ENCODE data around the gene PRRC2C. TPM values are rescaled to one million over a fixed set of nuclear protein-coding genes. Genes with fewer than 3 reads are reported as not detected.

The PRRC2C gene
- total RNA-seq, 1 experiment from 2014 or later, result 296 TPM

- Mint-ChIP-seq H3K4me1 (ENCODE audit: insufficient read depth, unreplicated experiment) (no peaks in the 10 kb centered on the region), H3K27me3 (ENCODE audit: insufficient read depth, unreplicated experiment) (no peaks in the 10 kb centered on the region), H3K9me3 (ENCODE audit: unreplicated experiment) (no peaks in the 10 kb centered on the region), H3K36me3 (ENCODE audit: insufficient read depth, unreplicated experiment) (peaks cover 40% of the 10 kb centered on the region), H3K27ac (ENCODE audit: low read depth, unreplicated experiment) (no peak overlapping the region), H3K4me3 (ENCODE audit: unreplicated experiment) (no peak overlapping the region)
- POLR2A ChIA-PET, result no interaction called here
- BruUV-seq (replicated peaks), result no TSS peak
- TF ChIP-seq CTCF (IDR thresholded peaks at IDR 0.05; ENCODE audit: unreplicated experiment), result no peak
- intact Hi-C loops (cut with micrococcal nuclease), result no loop called here
- CTCF ChIA-PET, result no interaction called here
- DNase-seq (ENCODE audit: unreplicated experiment), result no peak
These were observed 78.3 kb downstream of the PRRC2C start for GRCh38 chr1:171563675-171564074.

GRCh38 chr1:171566467-171566866 is 81.1 kb downstream of the PRRC2C start:
- H3K27me3 Mint-ChIP-seq (ENCODE audit: insufficient read depth, unreplicated experiment), result no peaks in the 10 kb centered on the region
- BruUV-seq (replicated peaks), result TSS peak; percentile 15
- TF ChIP-seq CTCF (IDR thresholded peaks at IDR 0.05; ENCODE audit: unreplicated experiment), result peak; percentile 10
- intact Hi-C loops (cut with micrococcal nuclease), result loop anchor here (5.0 kb wide), 1 partner anchor 34 kb away; no protein-coding TSS in a partner anchor
- peaks cover 66% of the 10 kb centered on the region for H3K36me3 Mint-ChIP-seq (ENCODE audit: insufficient read depth, unreplicated experiment)
- no peaks in the 10 kb centered on the region for H3K4me1 Mint-ChIP-seq (ENCODE audit: insufficient read depth, unreplicated experiment)
- CTCF ChIA-PET, result interaction anchor here (0.6 to 1.7 kb wide), 7 partner anchors 8 to 335 kb away, joined by 3 to 8 read pairs (median 4); partner anchors contain the start of gene PRRC2C
- no peak overlapping the region for H3K27ac Mint-ChIP-seq (ENCODE audit: low read depth, unreplicated experiment)
- no peak overlapping the region for H3K4me3 Mint-ChIP-seq (ENCODE audit: unreplicated experiment)
- peak; percentile 22 for DNase-seq (ENCODE audit: unreplicated experiment)
- no peaks in the 10 kb centered on the region for H3K9me3 Mint-ChIP-seq (ENCODE audit: unreplicated experiment)
- POLR2A ChIA-PET, result interaction anchor here (1.6 kb wide), 1 partner anchor 36 kb away, joined by 6 read pairs; no protein-coding TSS in a partner anchor

GRCh38 chr1:171570295-171570694 is 85.0 kb downstream of the PRRC2C start:
- no peak for DNase-seq (ENCODE audit: unreplicated experiment)

GRCh38 chr1:171576144-171576543 is 90.8 kb downstream of the PRRC2C start:
- DNase-seq (ENCODE audit: unreplicated experiment), result no peak
- Mint-ChIP-seq H3K27me3 (ENCODE audit: insufficient read depth, unreplicated experiment) (no peaks in the 10 kb centered on the region), H3K36me3 (ENCODE audit: insufficient read depth, unreplicated experiment) (peaks cover 88% of the 10 kb centered on the region), H3K27ac (ENCODE audit: low read depth, unreplicated experiment) (no peak overlapping the region), H3K9me3 (ENCODE audit: unreplicated experiment) (no peaks in the 10 kb centered on the region), H3K4me1 (ENCODE audit: insufficient read depth, unreplicated experiment) (no peaks in the 10 kb centered on the region), H3K4me3 (ENCODE audit: unreplicated experiment) (no peak overlapping the region)
- ChIA-PET CTCF (interaction anchor here (0.6 to 1.5 kb wide), 3 partner anchors 91 to 645 kb away, joined by 3 to 5 read pairs (median 4); partner anchors contain the start of gene PRRC2C), POLR2A (interaction anchor here (0.7 to 1.7 kb wide), 6 partner anchors 7 to 85 kb away, joined by 3 to 6 read pairs (median 4); no protein-coding TSS in a partner anchor)
- intact Hi-C loops (cut with micrococcal nuclease), result no loop called here
- no TSS peak for BruUV-seq (replicated peaks)
- TF ChIP-seq CTCF (IDR thresholded peaks at IDR 0.05; ENCODE audit: unreplicated experiment), result no peak

More at GRCh38 chr1:171570295-171570694, 85.0 kb downstream of the PRRC2C start:
- H3K27ac Mint-ChIP-seq (ENCODE audit: low read depth, unreplicated experiment), result peak overlapping the region; percentile 25
- no peaks in the 10 kb centered on the region for H3K9me3 Mint-ChIP-seq (ENCODE audit: unreplicated experiment)
- no peaks in the 10 kb centered on the region for H3K4me1 Mint-ChIP-seq (ENCODE audit: insufficient read depth, unreplicated experiment)
- no TSS peak for BruUV-seq (replicated peaks)
- CTCF ChIA-PET, result interaction anchor here (0.5 kb wide), 1 partner anchor 27 kb away, joined by 3 read pairs; no protein-coding TSS in a partner anchor
- intact Hi-C loops (cut with micrococcal nuclease), result no loop called here
- TF ChIP-seq CTCF (IDR thresholded peaks at IDR 0.05; ENCODE audit: unreplicated experiment), result no peak
- H3K36me3 Mint-ChIP-seq (ENCODE audit: insufficient read depth, unreplicated experiment), result peaks cover 88% of the 10 kb centered on the region
- H3K4me3 Mint-ChIP-seq (ENCODE audit: unreplicated experiment), result no peak overlapping the region
- POLR2A ChIA-PET, result interaction anchor here (1.8 kb wide), 1 partner anchor 172 kb away, joined by 5 read pairs; the partner anchor contains the start of gene VAMP4
- no peaks in the 10 kb centered on the region for H3K27me3 Mint-ChIP-seq (ENCODE audit: insufficient read depth, unreplicated experiment)
